GM10248 (cell line): Measurements from ENCODE around the gene RNF220.

ENCODE experiments used
- CTCF ChIA-PET: fragments of 300-600 bp; sonication (Branson Sonifier 250); formaldehyde crosslinking; extraction: SDS; loops from one replicate; lab custom pipeline; 2021; ENCODE audit warnings: antibody characterized with exemption; lab: Yijun Ruan, JAX
- POLR2A ChIA-PET: fragments of 350-650 bp; sonication (Branson Sonifier 250); formaldehyde crosslinking; extraction: SDS; loops from one replicate; lab custom pipeline; 2020; ENCODE audit warnings: antibody characterized with exemption; lab: Yijun Ruan, JAX
- DNase-seq: peaks from one replicate; pipeline ENCODE4 v3.0.0; 2012; ENCODE audit errors: extremely low spot score
- TF ChIP-seq, protein P1 (sequence below): IDR thresholded peaks from 2 replicates; pipeline ENCODE4 v1.5.1; 2012; ENCODE audit warnings: mild to moderate bottlenecking, low read depth; ENCODE audit errors: extremely low read depth, missing control alignments, control extremely low read depth

The RNF220 gene

DNA sequence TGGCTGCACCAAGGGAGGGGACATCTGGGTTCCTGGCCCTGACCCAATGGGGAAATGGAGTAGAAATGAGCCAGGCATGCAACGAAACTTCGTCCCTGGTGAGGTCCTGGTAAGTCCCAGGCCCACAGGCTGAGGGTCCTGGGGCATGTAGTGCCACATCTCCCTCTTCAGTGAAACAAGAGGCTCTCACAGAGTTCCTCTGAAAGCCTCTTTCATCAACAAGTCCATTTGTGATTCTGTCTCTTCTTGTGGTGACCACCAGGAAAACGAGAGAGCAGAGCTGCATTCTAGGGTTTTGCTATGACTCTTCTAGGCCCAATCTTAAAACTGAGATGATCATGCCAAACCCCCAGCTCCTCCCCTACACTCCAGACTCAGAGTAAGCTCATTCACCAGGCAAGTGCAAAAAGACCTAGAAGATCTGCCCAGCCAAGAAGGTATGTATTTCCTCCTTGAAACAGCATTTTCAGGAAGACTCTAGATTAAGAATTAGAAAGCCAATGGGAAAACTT is 24.3 kb upstream of the RNF220 start:
- TF ChIP-seq, protein P1, sequence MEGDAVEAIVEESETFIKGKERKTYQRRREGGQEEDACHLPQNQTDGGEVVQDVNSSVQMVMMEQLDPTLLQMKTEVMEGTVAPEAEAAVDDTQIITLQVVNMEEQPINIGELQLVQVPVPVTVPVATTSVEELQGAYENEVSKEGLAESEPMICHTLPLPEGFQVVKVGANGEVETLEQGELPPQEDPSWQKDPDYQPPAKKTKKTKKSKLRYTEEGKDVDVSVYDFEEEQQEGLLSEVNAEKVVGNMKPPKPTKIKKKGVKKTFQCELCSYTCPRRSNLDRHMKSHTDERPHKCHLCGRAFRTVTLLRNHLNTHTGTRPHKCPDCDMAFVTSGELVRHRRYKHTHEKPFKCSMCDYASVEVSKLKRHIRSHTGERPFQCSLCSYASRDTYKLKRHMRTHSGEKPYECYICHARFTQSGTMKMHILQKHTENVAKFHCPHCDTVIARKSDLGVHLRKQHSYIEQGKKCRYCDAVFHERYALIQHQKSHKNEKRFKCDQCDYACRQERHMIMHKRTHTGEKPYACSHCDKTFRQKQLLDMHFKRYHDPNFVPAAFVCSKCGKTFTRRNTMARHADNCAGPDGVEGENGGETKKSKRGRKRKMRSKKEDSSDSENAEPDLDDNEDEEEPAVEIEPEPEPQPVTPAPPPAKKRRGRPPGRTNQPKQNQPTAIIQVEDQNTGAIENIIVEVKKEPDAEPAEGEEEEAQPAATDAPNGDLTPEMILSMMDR: no peak
- ChIA-PET POLR2A (no interaction called here), CTCF (interaction anchor here (0.7 to 7.8 kb wide), 7 partner anchors 10 to 272 kb away, joined by 3 to 106 read pairs (median 3); no protein-coding TSS in a partner anchor)
- no peak for DNase-seq

DNA sequence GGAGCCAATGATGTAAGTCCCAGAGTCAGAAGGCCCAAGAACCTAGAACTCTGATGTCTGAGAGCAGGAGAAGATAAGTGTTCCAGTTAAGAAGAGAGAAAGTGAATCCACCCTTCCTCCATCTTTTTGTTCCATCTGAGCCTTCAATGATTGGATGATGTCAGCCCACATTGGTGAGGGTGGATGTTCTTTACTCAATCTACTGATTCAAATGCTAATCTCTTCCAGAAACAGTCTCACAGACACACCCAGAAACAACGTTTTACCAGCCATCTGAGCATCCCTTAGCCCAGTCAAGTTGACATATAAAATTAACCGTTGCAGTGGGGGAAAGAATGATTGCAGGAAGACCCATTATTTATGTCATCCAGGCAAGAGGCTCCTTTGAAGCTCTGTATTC is 16.5 kb upstream of the RNF220 start:
- ChIA-PET POLR2A (no interaction called here), CTCF (interaction anchor here (1.7 to 2.4 kb wide), 2 partner anchors 9 to 11 kb away, joined by 6 to 7 read pairs; no protein-coding TSS in a partner anchor)
- TF ChIP-seq, protein P1: no peak
- DNase-seq: no peak

DNA sequence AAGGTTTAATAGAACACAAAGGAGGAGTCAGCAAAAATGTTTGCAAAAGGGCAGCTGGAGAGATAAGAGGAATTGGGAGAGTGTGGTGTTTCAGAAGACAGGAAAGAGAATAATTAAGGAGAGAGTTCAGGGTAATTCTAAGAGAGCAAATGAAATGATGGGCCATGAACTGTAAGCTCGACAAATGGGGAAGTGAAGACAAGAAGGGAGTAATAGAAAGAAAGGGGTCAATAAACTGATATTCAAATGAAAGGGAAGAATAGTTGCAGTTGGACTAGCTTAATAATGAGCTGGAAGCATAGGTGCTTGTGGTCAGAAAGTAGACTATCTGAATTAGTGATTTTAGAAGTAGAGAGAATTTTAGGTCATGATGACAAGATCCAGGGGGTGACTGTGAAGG is 15.6 kb upstream of the RNF220 start:
- POLR2A ChIA-PET: no interaction called here
- CTCF ChIA-PET: interaction anchor here (0.6 to 2.4 kb wide), 4 partner anchors 10 to 742 kb away, joined by 3 to 7 read pairs (median 4); no protein-coding TSS in a partner anchor
- no peak for DNase-seq
- TF ChIP-seq, protein P1: no peak

- ChIA-PET CTCF (interaction anchor here (0.8 to 2.4 kb wide), 6 partner anchors 9 to 182 kb away, joined by 3 to 7 read pairs (median 4); no protein-coding TSS in a partner anchor), POLR2A (no interaction called here)
- TF ChIP-seq, protein P1: no peak
- DNase-seq: no peak
Measured at GRCh38 chr1:44390277-44390676, 14.8 kb upstream of the RNF220 start.

DNA sequence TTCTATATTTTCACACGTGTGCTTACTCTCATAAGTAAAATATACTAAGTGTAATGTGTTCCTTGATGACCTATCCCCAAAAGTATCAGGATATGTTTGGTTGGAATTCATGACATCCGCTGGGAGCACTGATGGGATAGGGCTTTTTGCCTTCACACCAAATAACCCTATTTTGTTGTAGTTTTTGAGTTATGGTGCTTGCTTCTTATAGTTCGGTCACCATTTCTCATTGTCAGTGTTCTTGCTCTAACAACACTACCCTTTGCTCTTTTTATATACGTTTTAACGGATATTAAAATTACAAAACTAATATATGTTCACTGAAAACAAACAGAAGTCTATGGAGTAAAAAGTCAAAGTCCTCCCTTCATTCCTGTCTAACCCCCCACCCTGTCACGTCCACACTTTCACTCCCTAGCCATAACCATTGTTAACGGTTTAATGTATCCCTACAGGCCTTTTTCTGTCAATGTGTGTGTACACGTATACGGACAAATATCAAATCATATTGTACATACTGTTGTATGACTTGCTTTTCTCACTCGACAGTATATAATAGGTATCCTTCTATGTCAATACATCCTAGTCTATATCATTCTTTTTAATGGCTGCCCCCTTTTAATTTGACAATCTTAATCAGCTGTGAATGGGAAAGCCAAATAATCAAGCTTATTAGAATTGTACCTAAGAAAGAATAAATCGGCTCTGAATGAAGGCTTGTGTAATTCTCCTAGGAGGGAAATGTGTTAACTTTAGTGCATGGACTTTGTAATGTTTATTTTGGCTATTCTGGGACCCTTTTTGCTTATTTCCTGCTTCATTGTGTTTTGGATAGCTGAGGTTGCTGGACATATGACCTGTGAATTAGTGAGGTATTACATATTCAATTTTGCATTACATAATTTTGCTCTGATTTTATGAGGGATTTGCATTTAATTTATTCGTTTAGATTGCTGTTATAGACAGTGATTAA is 3.5 kb upstream of the RNF220 start:
- TF ChIP-seq, protein P1: no peak
- ChIA-PET POLR2A (interaction anchor here (0.5 kb wide), 1 partner anchor 37 kb away, joined by 3 read pairs; no protein-coding TSS in a partner anchor), CTCF (interaction anchor here (1.0 to 1.5 kb wide), 4 partner anchors 11 to 251 kb away, joined by 3 to 6 read pairs (median 3); no protein-coding TSS in a partner anchor)
- DNase-seq: no peak
